ENCODE measurements around the gene MGAT5B.

MGAT5B gene

GRCh38 chr17:76905836-76906235 lies 37.6 kb downstream of the MGAT5B start:
- no peak for DNase-seq

- DNase-seq = no peak
Measured at GRCh38 chr17:76906463-76906862, 38.3 kb downstream of the MGAT5B start.

DNA sequence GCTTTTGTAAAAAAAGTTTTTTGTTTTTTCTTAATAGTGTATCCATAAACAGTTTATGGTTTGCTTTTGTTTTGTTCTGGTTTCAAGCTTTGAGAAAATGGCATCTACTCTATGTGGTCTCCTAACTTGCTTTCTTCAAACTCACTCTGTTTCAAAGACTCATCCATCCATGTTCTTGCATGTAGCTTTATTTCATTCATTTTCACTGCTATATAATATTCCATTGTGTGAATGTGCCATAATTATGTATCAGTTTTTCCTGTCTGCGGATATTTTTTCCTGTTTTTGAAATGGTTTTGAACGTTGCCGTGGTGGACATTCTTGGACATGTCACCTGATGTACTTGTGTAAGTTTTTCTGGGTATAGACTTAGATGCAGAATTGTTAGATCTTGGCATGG lies 39.1 kb downstream of the MGAT5B start:
- no peak for DNase-seq

- DNase-seq = no peak
Measured at GRCh38 chr17:76909971-76910760, 42.0 kb downstream of the MGAT5B start.

GRCh38 chr17:76911299-76912017 lies 43.3 kb downstream of the MGAT5B start:
- no peak for DNase-seq

DNA sequence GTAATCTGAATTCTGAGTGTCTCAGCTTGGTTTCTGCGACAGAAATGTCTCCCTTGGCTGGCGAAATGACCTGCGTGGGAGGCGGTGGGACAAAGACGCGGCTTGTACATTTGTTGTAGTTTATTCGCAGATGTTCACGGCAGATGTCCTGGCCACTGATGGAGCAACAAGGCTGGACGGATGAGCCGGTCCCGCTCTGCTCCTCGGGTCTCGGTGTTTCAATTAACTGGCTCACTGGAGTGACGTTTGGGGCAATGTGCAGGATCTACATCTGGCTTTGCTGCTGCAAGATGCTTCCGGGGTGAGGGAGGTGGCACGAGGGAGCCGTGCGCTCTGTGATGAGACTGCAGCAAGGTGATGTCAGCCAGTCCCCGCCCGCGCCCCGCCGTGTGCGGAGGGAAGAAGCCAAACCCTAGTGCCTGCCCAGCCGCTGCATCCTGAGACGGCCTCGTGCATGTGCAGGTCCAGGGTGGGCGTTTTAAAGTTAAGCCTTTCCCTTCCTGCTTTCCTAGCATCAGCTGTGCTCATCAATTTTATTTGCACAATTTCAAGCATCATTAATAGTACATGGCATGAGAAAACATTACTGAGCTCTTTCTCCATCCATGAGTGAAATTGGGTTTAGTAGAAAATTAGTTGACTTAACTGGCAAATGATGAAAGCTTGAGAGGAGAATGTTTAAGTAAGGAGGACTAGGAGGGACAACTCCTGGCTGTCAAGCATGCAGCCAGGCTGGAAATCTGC lies 44.4 kb downstream of the MGAT5B start:
- DNase-seq = no peak

DNA sequence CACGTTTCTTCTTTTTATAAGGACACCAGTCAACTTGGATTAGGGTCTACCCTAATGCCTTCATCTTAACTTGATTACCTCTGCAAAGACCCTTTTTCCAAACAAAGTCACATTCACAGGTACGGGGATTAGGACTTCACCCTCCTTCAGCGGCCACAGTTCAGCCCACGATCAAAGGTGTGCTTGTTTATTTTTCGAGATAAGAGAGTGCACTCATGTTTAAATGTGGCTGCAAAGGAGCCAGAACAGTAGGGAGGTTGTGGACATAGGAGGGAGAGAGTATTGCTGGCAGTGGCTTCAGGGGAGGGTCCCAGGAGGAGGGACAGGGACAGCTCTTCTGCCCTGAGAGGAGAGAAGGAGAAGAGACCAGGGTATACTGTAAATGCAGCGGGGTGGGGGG lies 46.7 kb downstream of the MGAT5B start:
- no peak for DNase-seq

DNA sequence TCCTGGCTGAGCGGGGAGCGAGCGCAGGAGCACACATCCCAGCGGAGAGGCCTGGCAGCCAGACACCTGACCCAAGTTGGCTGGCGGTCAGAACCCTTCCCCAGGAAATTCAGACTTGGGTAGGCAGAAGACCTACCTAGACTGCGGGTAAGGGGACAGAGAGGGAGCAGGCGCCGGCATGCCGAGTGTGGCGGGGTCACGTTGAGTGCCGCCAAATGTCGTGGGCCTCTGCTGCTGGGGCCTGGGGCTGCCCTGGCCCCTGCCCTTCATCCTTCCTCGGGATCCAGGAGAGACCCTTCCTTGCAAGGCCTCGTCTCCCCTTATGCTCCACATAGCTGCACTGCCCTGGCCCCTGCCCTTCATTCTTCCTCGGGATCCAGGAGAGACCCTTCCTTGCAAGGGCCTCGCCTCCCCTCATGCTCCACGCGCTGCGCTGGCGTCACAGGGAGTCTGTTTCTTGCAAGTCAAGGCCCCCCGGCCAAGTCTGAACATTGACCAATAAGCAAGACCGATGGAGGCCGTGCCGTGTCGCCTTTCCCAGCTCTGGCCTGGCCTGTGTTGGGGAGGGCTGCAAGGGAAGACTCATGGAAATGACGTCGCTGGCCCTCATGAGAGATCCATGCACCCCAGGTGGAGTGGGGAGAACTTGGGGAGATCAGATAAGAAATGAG lies 47.8 kb downstream of the MGAT5B start:
- no peak for DNase-seq

- DNase-seq = no peak
Measured at GRCh38 chr17:76917829-76918228, 49.6 kb downstream of the MGAT5B start.

- no peak for DNase-seq
Measured at GRCh38 chr17:76918811-76919210, 50.6 kb downstream of the MGAT5B start.

DNA sequence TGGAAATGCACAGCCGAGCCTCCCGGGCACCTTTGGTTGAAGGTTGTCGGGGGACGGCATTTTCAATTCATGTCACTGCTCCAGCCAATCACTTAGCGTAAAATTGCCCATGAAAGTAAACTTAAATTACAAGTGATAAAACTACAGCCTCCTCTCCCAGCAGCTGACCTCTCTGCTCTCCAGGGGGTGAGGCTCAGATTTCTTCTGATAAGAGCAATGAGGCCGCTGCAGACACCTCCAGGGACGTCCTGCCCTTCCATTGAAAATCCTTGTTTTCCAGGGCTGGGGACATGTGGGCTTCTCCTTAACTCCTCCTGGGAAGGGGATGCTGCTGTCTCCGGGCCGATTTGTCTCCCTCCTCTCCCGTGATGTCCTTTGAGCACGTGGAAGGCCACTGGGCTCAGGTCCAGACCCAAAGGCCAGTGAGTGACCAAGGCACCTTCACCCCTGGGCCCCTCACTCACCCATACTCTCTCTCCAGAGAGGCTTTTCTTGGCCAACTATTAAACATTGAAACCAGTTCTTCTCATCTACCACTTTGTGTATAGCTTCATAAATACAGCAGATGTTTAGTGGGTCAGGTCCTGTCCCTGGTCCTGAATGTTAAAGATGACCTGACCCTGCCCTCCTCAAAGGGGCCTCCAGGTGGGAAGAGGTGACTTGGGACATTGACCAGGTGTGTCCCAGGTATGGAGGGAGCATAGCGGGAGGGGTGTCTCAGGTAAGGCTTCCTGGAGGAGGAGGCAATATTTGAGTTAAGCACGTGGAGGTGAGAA lies 52.3 kb downstream of the MGAT5B start:
- no peak for DNase-seq

- DNase-seq = no peak
Measured at GRCh38 chr17:76921340-76922036, 53.3 kb downstream of the MGAT5B start.

DNA sequence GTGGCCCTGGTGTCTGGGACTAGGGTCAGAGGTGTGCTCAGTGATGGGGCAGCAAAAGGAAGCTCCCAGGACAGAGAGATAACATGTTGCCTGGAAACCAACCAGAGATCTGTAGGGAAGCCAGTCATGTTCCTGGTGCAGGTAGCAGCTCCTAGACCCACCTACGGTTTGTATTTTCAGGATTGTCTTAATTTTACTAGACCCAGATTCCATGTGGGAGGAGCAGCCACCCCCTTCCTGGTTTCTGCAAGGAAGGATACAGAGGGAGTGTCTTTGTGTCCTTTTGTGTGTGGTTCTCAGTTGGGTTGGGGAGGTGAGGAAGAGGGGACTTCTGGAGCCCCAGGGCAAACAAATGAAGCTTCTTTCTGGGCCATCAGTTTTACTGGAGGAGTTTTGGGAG lies 53.9 kb downstream of the MGAT5B start:
- DNase-seq = no peak

GRCh38 chr17:76922967-76923366 lies 54.8 kb downstream of the MGAT5B start:
- no peak for DNase-seq

DNA sequence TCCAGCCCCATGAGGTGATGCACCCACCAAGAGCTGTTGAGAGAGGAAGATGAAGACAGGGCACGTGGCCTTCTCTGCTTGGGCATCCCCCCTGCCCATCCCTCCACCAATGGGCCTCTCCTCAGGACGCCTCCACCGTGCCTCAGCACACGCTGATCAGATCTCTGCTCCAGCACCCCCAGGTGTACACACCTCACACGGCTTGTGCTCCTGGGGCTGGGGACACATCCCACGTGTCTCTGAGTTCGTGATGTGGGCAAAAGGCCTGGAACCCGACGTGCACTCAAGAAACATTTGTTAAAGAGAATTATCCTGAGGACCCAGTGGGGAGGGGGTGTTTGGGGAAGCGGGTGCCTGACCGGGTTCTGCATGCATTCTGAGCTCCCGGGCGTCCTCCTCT lies 55.3 kb downstream of the MGAT5B start:
- DNase-seq = no peak

- DNase-seq = no peak
Measured at GRCh38 chr17:76924345-76925342, 56.4 kb downstream of the MGAT5B start.

- no peak for DNase-seq
Measured at GRCh38 chr17:76925441-76925891, 57.3 kb downstream of the MGAT5B start.

DNA sequence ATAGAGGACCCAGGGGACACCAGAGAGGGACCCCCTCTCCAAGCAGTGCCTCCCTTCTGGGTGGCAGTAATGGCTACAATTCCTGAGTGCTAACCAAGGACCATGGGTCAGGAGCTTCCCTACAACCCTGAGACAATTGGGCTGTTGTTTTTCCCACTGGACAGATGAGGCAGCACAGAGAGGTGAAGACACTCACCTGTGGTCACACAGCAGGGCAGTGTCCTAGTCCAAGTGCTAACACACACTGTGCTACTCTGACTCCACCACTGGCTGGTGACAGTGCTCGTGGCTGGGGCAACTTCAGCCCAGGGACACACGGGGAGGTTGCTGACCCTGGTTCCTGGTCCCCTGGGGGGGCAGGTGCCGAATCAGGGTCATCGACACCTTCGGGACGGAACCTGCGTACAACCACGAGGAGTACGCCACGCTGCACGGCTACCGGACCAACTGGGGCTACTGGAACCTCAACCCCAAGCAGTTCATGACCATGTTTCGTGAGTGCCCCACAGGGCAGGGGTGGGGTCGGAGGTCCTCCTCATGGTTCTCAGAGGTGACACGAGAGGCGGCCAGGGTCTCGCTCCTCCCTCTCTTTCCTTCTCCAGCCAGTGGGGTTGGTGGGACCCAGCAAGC lies 58.1 kb downstream of the MGAT5B start:
- no peak for DNase-seq

DNA sequence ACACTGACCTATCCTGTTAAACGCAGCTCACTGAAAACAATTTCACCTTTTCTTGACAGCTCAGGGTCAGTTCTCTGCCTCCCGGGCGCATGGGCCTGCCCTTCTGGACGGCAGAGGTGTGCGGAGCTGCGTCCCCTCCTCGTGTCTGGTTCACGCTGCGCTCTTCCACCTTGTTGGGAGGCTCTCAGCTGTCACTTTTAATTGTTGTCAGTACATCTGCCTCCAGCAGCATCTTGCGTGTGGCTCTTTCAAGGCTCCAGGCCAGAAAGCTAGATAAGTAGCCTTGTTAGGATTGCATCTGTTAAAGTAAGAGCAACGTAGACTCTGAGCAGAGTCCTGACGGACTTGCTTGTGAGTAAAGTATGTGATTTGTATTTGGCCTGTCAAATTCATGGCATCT lies 59.4 kb downstream of the MGAT5B start:
- no peak for DNase-seq

GRCh38 chr17:76927982-76928381 lies 59.8 kb downstream of the MGAT5B start:
- no peak for DNase-seq

Data from NCI-H2029 (cell line).